ENCODE results near the gene SST. TPM values are rescaled to one million over a fixed set of nuclear protein-coding genes. Genes with fewer than 3 reads are reported as not detected.
"Not testable (repeated sequence)": the region's sequence is repeated elsewhere in the genome, so short reads cannot be mapped to it uniquely, and the experiment has no call there.

The SST gene
- total and polyA plus RNA-seq, 2 experiments from 2014 or later, result 6.0 to 10.1 TPM

DNA sequence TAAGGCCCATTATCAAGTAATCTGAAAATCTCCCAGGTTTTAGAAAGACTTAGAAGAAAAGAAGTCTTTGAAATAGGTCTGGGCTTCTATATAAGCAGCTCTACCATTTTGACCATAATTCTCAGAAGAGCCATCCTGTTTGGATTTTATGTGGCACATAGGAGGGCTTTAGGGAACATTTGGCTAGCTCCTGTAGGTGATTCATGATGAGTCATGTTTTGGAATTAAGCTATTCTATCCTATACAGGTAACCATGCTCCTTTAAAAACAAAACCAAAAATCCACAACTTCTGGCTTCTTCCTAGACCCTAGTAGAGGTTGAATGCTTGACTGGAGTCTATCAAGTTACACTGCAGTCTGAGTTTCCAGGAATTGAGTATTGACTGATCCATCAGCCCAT lies 8.9 kb downstream of the SST start:
- TF ChIP-seq, protein P1, sequence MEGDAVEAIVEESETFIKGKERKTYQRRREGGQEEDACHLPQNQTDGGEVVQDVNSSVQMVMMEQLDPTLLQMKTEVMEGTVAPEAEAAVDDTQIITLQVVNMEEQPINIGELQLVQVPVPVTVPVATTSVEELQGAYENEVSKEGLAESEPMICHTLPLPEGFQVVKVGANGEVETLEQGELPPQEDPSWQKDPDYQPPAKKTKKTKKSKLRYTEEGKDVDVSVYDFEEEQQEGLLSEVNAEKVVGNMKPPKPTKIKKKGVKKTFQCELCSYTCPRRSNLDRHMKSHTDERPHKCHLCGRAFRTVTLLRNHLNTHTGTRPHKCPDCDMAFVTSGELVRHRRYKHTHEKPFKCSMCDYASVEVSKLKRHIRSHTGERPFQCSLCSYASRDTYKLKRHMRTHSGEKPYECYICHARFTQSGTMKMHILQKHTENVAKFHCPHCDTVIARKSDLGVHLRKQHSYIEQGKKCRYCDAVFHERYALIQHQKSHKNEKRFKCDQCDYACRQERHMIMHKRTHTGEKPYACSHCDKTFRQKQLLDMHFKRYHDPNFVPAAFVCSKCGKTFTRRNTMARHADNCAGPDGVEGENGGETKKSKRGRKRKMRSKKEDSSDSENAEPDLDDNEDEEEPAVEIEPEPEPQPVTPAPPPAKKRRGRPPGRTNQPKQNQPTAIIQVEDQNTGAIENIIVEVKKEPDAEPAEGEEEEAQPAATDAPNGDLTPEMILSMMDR (IDR thresholded peaks at IDR 0.05; ENCODE audit: low read depth, low read length), result no peak
- H3K9me3 ChIP-seq (ENCODE audit: low read depth), result no peaks in the 10 kb centered on the region
- DNase-seq (ENCODE audit: low read depth in 1 of 2, low spot score in 1 of 2), result no peak
- H3K27me3 ChIP-seq, result peaks cover 5% of the 10 kb centered on the region
- H3K4me1 ChIP-seq (ENCODE audit: low read depth), result no peaks in the 10 kb centered on the region
- no peak overlapping the region for H3K27ac ChIP-seq
- H3K4me3 ChIP-seq, result no peak overlapping the region
- no peaks in the 10 kb centered on the region for H3K36me3 ChIP-seq

DNA sequence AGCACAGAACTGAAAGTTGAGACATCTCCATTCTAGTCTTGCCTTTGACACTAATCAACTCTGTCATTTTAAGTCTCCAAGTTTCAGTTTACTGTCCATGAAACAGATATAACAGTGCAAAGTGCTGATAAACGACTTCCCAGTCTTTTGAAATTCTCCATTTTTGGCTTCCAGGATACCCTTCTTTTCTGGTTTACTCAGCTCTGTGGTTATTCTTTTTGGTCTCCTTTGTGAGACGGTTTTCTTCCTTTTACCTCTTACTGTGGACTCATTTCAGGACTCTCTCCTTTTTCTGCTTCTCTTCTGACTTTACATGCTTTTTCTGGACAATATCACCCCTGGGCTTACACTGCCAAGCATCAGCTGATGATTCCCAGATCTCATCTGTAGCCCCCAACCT lies 18.9 kb downstream of the SST start:
- TF ChIP-seq, protein P1 (IDR thresholded peaks at IDR 0.05; ENCODE audit: low read depth, low read length), result no peak
- DNase-seq (ENCODE audit: low read depth in 1 of 2, low spot score in 1 of 2), result no peak
- Histone ChIP-seq H3K4me1 (ENCODE audit: low read depth) (no peaks in the 10 kb centered on the region), H3K27ac (no peak overlapping the region), H3K27me3 (no peaks in the 10 kb centered on the region), H3K9me3 (ENCODE audit: low read depth) (no peaks in the 10 kb centered on the region), H3K4me3 (no peak overlapping the region), H3K36me3 (no peaks in the 10 kb centered on the region)

DNA sequence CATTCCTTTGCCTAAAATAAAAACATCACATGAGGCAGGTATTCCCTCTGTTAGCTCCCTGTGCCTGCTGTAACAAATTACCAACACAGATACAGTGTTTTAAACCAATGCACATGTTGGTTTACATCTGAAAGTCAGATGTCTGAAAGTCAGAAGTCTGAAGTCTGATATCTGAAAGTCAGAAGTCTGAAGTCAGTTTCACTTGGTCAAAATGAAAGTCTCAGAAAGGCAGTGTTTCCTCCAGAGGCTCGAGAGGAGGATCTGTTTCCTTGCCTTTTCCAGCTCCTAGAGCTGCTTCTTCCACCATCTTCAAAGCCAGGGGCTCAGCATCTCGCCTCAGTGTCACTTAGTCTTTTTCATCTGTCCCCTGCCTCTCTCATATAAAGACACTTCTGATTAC lies 22.0 kb downstream of the SST start:
- DNase-seq (ENCODE audit: low read depth in 1 of 2, low spot score in 1 of 2), result no peak
- Histone ChIP-seq H3K4me3 (no peak overlapping the region), H3K27ac (no peak overlapping the region), H3K9me3 (ENCODE audit: low read depth) (no peaks in the 10 kb centered on the region), H3K27me3 (no peaks in the 10 kb centered on the region), H3K36me3 (no peaks in the 10 kb centered on the region), H3K4me1 (ENCODE audit: low read depth) (no peaks in the 10 kb centered on the region)
- TF ChIP-seq, protein P1 (IDR thresholded peaks at IDR 0.05; ENCODE audit: low read depth, low read length), result no peak

DNA sequence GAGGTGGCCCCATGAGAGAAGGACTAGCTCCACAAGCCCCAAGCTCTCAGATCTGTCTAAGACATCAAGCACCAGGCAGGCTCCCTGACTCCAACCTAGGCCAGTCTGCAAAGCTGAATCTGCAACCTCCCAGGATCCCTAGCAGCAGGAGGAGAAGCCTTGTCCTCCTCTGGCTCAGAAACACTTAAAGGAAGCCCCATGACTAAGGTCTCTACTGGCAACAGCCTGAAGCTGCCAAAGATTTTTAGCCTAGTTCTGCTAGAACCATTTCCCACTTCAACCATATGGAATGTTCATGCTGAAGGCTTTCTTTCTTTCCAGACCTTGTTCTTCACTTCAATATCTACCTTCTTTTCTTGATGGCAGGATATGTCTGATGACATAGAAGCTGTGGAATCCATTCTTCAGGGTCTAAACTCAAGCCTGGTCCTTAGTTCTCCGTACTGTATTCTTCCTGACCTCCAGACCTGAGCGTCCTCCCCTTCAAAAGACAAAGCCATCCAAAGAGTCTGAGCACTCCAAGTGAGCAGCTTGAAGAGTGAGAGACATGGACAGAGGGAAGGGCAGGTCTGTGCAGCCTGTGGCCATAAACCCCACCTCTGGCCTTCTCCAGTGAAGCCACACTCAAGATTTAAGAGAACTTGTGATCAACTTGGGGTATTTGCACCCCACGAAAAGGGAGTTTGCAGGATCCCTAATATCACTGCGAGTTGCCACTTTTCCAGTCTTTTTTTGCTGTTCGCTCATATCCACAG lies 23.1 kb downstream of the SST start:
- Histone ChIP-seq H3K4me1 (ENCODE audit: low read depth) (no peaks in the 10 kb centered on the region), H3K27me3 (no peaks in the 10 kb centered on the region), H3K36me3 (no peaks in the 10 kb centered on the region), H3K27ac (no peak overlapping the region), H3K4me3 (no peak overlapping the region), H3K9me3 (ENCODE audit: low read depth) (no peaks in the 10 kb centered on the region)
- DNase-seq (ENCODE audit: low read depth in 1 of 2, low spot score in 1 of 2), result no peak
- TF ChIP-seq, protein P1 (IDR thresholded peaks at IDR 0.05; ENCODE audit: low read depth, low read length), result no peak

DNA sequence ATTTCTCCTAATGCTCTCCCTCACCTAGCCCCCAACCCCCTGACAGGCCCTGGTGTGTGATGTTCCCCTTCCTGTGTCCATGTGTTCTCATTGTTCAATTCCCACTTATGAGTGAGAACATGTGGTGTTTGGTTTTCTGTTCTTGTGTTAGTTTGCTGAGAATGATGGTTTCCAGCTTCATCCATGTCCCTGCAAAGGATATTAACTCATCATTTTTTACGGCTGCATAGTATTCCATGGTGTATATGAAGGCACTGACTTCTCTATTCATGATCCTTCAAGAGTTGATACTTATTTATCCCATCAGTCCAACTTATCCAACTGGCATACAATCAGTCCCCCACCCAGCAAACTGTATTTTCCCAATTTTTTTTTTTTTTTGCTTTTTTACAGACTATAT lies 24.8 kb downstream of the SST start:
- not testable (repeated sequence) for H3K9me3 ChIP-seq (ENCODE audit: low read depth); H3K36me3 ChIP-seq; H3K4me1 ChIP-seq (ENCODE audit: low read depth); H3K27ac ChIP-seq; H3K27me3 ChIP-seq; DNase-seq (ENCODE audit: low read depth in 1 of 2, low spot score in 1 of 2); H3K4me3 ChIP-seq

DNA sequence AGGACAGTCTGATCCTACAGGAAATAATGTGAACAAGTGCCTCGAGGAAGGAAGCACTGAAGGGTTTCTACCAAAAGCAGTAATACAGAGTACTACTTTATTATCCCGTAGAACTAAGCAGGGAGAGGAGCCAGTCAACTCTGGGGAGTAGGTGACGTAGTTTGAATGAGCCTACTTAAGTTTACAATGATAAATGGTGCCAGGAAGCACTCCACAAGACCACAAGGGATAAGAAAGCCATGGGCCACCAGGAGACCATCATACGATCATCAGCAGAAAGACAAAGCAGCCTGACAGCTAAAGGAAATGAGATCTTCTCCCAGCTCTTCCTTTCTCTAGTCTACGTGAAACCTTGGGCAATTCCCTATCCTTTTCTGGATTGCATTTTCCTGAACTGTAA lies 27.3 kb downstream of the SST start:
- no peaks in the 10 kb centered on the region for H3K27me3 ChIP-seq
- no peaks in the 10 kb centered on the region for H3K9me3 ChIP-seq (ENCODE audit: low read depth)
- DNase-seq (ENCODE audit: low read depth in 1 of 2, low spot score in 1 of 2), result no peak
- no peak overlapping the region for H3K4me3 ChIP-seq
- no peaks in the 10 kb centered on the region for H3K36me3 ChIP-seq
- TF ChIP-seq, protein P1 (IDR thresholded peaks at IDR 0.05; ENCODE audit: low read depth, low read length), result no peak
- no peaks in the 10 kb centered on the region for H3K4me1 ChIP-seq (ENCODE audit: low read depth)
- H3K27ac ChIP-seq, result no peak overlapping the region
